GM21528 (cell line): ENCODE results near the gene C16orf90.
"Not testable (repeated sequence)": the region's sequence is repeated elsewhere in the genome, so short reads cannot be mapped to it uniquely, and the experiment has no call there.

Source experiments
- ATAC-seq: cut with Tn5 transposase; IDR thresholded peaks from one replicate; pipeline ENCODE4 v1.9.1; 2021; ENCODE audit warnings: mild to moderate bottlenecking, moderate library complexity; ENCODE audit not compliant: unreplicated experiment, low FRiP score

C16orf90 gene

GRCh38 chr16:3495176-3495575, at the start of gene C16orf90:
C16orf90 (minus strand) TSS chr16:3495489; CDS start chr16:3495421, 68 bp downstream.
- ATAC-seq, result no peak

GRCh38 chr16:3542601-3543373, 47.5 kb upstream of the C16orf90 start:
- no peak for ATAC-seq

GRCh38 chr16:3541527-3542155, 46.4 kb upstream of the C16orf90 start:
- no peak for ATAC-seq

GRCh38 chr16:3538222-3538621, 42.9 kb upstream of the C16orf90 start:
- no peak for ATAC-seq

GRCh38 chr16:3536851-3537250, 41.6 kb upstream of the C16orf90 start:
- ATAC-seq, result no peak

- ATAC-seq, result no peak
Measured at GRCh38 chr16:3536271-3536731, 41.0 kb upstream of the C16orf90 start.

GRCh38 chr16:3534126-3534525, 38.8 kb upstream of the C16orf90 start:
- ATAC-seq, result no peak

GRCh38 chr16:3532741-3533140, 37.5 kb upstream of the C16orf90 start:
- ATAC-seq, result no peak

- ATAC-seq, result no peak
Measured at GRCh38 chr16:3530371-3530914, 35.2 kb upstream of the C16orf90 start.

- no peak for ATAC-seq
Measured at GRCh38 chr16:3529175-3529574, 33.9 kb upstream of the C16orf90 start.

- no peak for ATAC-seq
Measured at GRCh38 chr16:3528406-3528805, 33.1 kb upstream of the C16orf90 start.

- not testable (repeated sequence) for ATAC-seq
Measured at GRCh38 chr16:3527216-3527829, 32.0 kb upstream of the C16orf90 start.

- ATAC-seq, result no peak
Measured at GRCh38 chr16:3525951-3526350, 30.7 kb upstream of the C16orf90 start.

GRCh38 chr16:3523281-3523680, 28.0 kb upstream of the C16orf90 start:
- ATAC-seq, result no peak

- ATAC-seq, result no peak
Measured at GRCh38 chr16:3520841-3521240, 25.6 kb upstream of the C16orf90 start.

GRCh38 chr16:3520413-3520812, 25.1 kb upstream of the C16orf90 start:
- ATAC-seq, result no peak

- ATAC-seq, result no peak
Measured at GRCh38 chr16:3519581-3519980, 24.3 kb upstream of the C16orf90 start.

GRCh38 chr16:3518986-3519348, 23.7 kb upstream of the C16orf90 start:
- no peak for ATAC-seq

GRCh38 chr16:3518292-3518985, 23.1 kb upstream of the C16orf90 start:
- no peak for ATAC-seq

- ATAC-seq, result no peak
Measured at GRCh38 chr16:3515897-3516296, 20.6 kb upstream of the C16orf90 start.

GRCh38 chr16:3514621-3515020, 19.3 kb upstream of the C16orf90 start:
- no peak for ATAC-seq
